ENCODE data around the gene USP11.
A peak's percentile ranks its signal among the peaks of the same experiment; 100 is the strongest.

The USP11 gene

GRCh38 chrX:47224896-47225290, 7.9 kb upstream of the USP11 start:
- no peak for DNase-seq (ENCODE audit: low spot score)

GRCh38 chrX:47226071-47226470, 6.7 kb upstream of the USP11 start:
- DNase-seq (ENCODE audit: low spot score) = no peak

GRCh38 chrX:47226531-47227333, 6.1 kb upstream of the USP11 start:
- DNase-seq (ENCODE audit: low spot score) = no peak

GRCh38 chrX:47227334-47227583, 5.5 kb upstream of the USP11 start:
- no peak for DNase-seq (ENCODE audit: low spot score)

- DNase-seq (ENCODE audit: low spot score) = no peak
Measured at GRCh38 chrX:47228550-47229270, 4.1 kb upstream of the USP11 start.

GRCh38 chrX:47229427-47229826, 3.4 kb upstream of the USP11 start:
- no peak for DNase-seq (ENCODE audit: low spot score)

GRCh38 chrX:47230136-47230868, 2.5 kb upstream of the USP11 start:
- no peak for DNase-seq (ENCODE audit: low spot score)

GRCh38 chrX:47231167-47231566, 1.6 kb upstream of the USP11 start:
- DNase-seq (ENCODE audit: low spot score) = no peak

GRCh38 chrX:47232197-47232802, 509 bp upstream of the USP11 start:
- no peak for DNase-seq (ENCODE audit: low spot score)

- DNase-seq (ENCODE audit: low spot score) = peak; percentile 63
Measured at GRCh38 chrX:47233333-47234113, 714 bp downstream of the USP11 start.

- DNase-seq (ENCODE audit: low spot score) = no peak
Measured at GRCh38 chrX:47234583-47234982, 1.8 kb downstream of the USP11 start.

GRCh38 chrX:47235691-47236103, 2.9 kb downstream of the USP11 start:
- no peak for DNase-seq (ENCODE audit: low spot score)

- no peak for DNase-seq (ENCODE audit: low spot score)
Measured at GRCh38 chrX:47239199-47239598, 6.4 kb downstream of the USP11 start.

- DNase-seq (ENCODE audit: low spot score) = no peak
Measured at GRCh38 chrX:47239898-47240545, 7.2 kb downstream of the USP11 start.

- DNase-seq (ENCODE audit: low spot score) = no peak
Measured at GRCh38 chrX:47240619-47241018, 7.8 kb downstream of the USP11 start.

GRCh38 chrX:47241201-47242011, 8.6 kb downstream of the USP11 start:
- no peak for DNase-seq (ENCODE audit: low spot score)

- no peak for DNase-seq (ENCODE audit: low spot score)
Measured at GRCh38 chrX:47242321-47242720, 9.5 kb downstream of the USP11 start.

- DNase-seq (ENCODE audit: low spot score) = no peak
Measured at GRCh38 chrX:47243351-47243750, 10.5 kb downstream of the USP11 start.

GRCh38 chrX:47244676-47245075, 11.9 kb downstream of the USP11 start:
- DNase-seq (ENCODE audit: low spot score) = no peak

- no peak for DNase-seq (ENCODE audit: low spot score)
Measured at GRCh38 chrX:47245156-47245555, 12.3 kb downstream of the USP11 start.

Measured in HuH-7.5 (cell line).